Measurements from ENCODE around the gene EDAR.

- TF ChIP-seq CTCF (IDR thresholded peaks at IDR 0.05), result no peak
- no peak for TF ChIP-seq POLR2A (IDR thresholded peaks at IDR 0.05)
Observed at GRCh38 chr2:108936866-108937265, 52.2 kb downstream of the EDAR start.

All from Peyer's patch (tissue), 4 donors.